ENCODE data around the gene CDC34.
A peak's percentile ranks its signal among the peaks of the same experiment; 100 is the strongest.

Gene CDC34

GRCh38 chr19:497869-498510 is 33.6 kb upstream of the CDC34 start:
- no peak for DNase-seq

- DNase-seq: no peak
Observed at GRCh38 chr19:498511-498891, 33.1 kb upstream of the CDC34 start.

- DNase-seq: no peak
Observed at GRCh38 chr19:498977-499623, 32.5 kb upstream of the CDC34 start.

GRCh38 chr19:501646-502045 is 29.9 kb upstream of the CDC34 start:
- no peak for DNase-seq

- no peak for DNase-seq
Observed at GRCh38 chr19:504616-505015, 26.9 kb upstream of the CDC34 start.

- DNase-seq: peak; percentile 99
Observed at GRCh38 chr19:506404-507285, 24.9 kb upstream of the CDC34 start.

GRCh38 chr19:507286-508203 is 24.0 kb upstream of the CDC34 start, which contains the start of gene TPGS1:
Gene TPGS1, plus strand, starts transcription at chr19:507497. Its CDS starts 10 bp downstream, at chr19:507507.
- DNase-seq: peak; percentile 66

- no peak for DNase-seq
Observed at GRCh38 chr19:508204-509150, 23.1 kb upstream of the CDC34 start.

GRCh38 chr19:510606-511100 is 20.9 kb upstream of the CDC34 start:
- DNase-seq: peak; percentile 90

GRCh38 chr19:511101-511851 is 20.3 kb upstream of the CDC34 start:
- peak; percentile 78 for DNase-seq

- no peak for DNase-seq
Observed at GRCh38 chr19:512547-513365, 18.8 kb upstream of the CDC34 start.

- DNase-seq: no peak
Observed at GRCh38 chr19:513368-514165, 18.0 kb upstream of the CDC34 start.

- no peak for DNase-seq
Observed at GRCh38 chr19:514166-514663, 17.3 kb upstream of the CDC34 start.

GRCh38 chr19:517721-518597 is 13.6 kb upstream of the CDC34 start:
- DNase-seq: no peak

- no peak for DNase-seq
Observed at GRCh38 chr19:518598-519231, 12.8 kb upstream of the CDC34 start.

- no peak for DNase-seq
Observed at GRCh38 chr19:519449-519865, 12.1 kb upstream of the CDC34 start.

- no peak for DNase-seq
Observed at GRCh38 chr19:522726-523125, 8.8 kb upstream of the CDC34 start.

All from inflammatory macrophage treated with lipopolysaccharide for 4 hours (primary cell).